Neural cell (in vitro differentiated cells): ENCODE measurements around the gene CCDC9B. TPM values are rescaled to one million over a fixed set of nuclear protein-coding genes. Genes with fewer than 3 reads are reported as not detected.
A peak's percentile ranks its signal among the peaks of the same experiment; 100 is the strongest.

Experiments
- H2AFZ ChIP-seq: fragments of 200-600, 300-800 bp; sonication (generic), shearing (Covaris generic); 2 replicates; pipeline ENCODE4 v1.6.0; 2014; ENCODE audit warnings: low read depth, mild to moderate bottlenecking, antibody characterized with exemption, low read length, moderate library complexity
- H3F3A ChIP-seq: fragments of 200-600 bp; shearing (Covaris generic); 2 replicates; pipeline ENCODE4 v1.6.1; 2016; ENCODE audit warnings: mild to moderate bottlenecking, moderate library complexity, mixed read lengths, antibody characterized with exemption, low read length; ENCODE audit not compliant: insufficient read depth, poor library complexity, severe bottlenecking
- H3K27ac ChIP-seq: fragments of 200-600, 300-800 bp; sonication (generic), shearing (Covaris generic); 2 replicates; pipeline ENCODE4 v1.5.1; 2014; ENCODE audit warnings: mild to moderate bottlenecking, low read length, moderate library complexity
- H3K27me3 ChIP-seq: fragments of 300-800, 200-600 bp; sonication (generic), shearing (Covaris generic); 2 replicates; pipeline ENCODE4 v1.6.0; 2014; ENCODE audit warnings: mild to moderate bottlenecking, low read depth, low read length, moderate library complexity; ENCODE audit not compliant: insufficient read depth
- H3K36me3 ChIP-seq: fragments of 300-800, 200-600 bp; sonication (generic), shearing (Covaris generic); 2 replicates; pipeline ENCODE4 v1.5.1; 2014; ENCODE audit warnings: mild to moderate bottlenecking, antibody characterized with exemption, low read length, moderate library complexity; ENCODE audit not compliant: insufficient read depth
- H3K4me2 ChIP-seq: fragments of 300-800, 200-600 bp; sonication (generic), shearing (Covaris generic); 2 replicates; pipeline ENCODE4 v1.6.0; 2014; ENCODE audit warnings: mild to moderate bottlenecking, low read length
- H3K4me3 ChIP-seq: fragments of 300-800, 200-600 bp; sonication (generic), shearing (Covaris generic); 2 replicates; pipeline ENCODE4 v1.5.1; 2014; ENCODE audit warnings: mild to moderate bottlenecking, low read length, moderate library complexity
- H3K79me2 ChIP-seq: fragments of 200-600 bp; shearing (Covaris generic); replicated peaks from 2 replicates; pipeline ENCODE4 v1.6.0; 2014; ENCODE audit warnings: mild to moderate bottlenecking, low read length, moderate library complexity; ENCODE audit not compliant: insufficient read depth
- H3K9ac ChIP-seq: fragments of 300-800, 200-600 bp; sonication (generic), shearing (Covaris generic); 2 replicates; pipeline ENCODE4 v1.6.1; 2016; ENCODE audit warnings: mild to moderate bottlenecking, low read length, mixed read lengths
- H3K9me2 ChIP-seq: fragments of 200-600 bp; shearing (Covaris generic); 2 replicates; pipeline ENCODE4 v1.6.1; 2016; ENCODE audit warnings: mild to moderate bottlenecking, low read length, mixed read lengths; ENCODE audit not compliant: insufficient read depth
- H3K9me3 ChIP-seq: fragments of 200-600, 300-800 bp; sonication (generic), shearing (Covaris generic); 2 replicates; pipeline ENCODE4 v1.6.1; 2016; ENCODE audit warnings: mild to moderate bottlenecking, mixed run types, low read length, moderate library complexity, mixed read lengths
- H4K20me1 ChIP-seq: fragments of 200-600 bp; shearing (Covaris generic); 2 replicates; pipeline ENCODE4 v1.6.1; 2016; ENCODE audit warnings: mild to moderate bottlenecking, mixed run types; ENCODE audit not compliant: insufficient read depth
- CTCF ChIP-seq: fragments of 450-650 bp; IDR thresholded peaks from 2 replicates; pipeline ENCODE4 v1.5.1; 2014; ENCODE audit warnings: antibody characterized with exemption, mild to moderate bottlenecking, moderate library complexity; ENCODE audit not compliant: poor library complexity, severe bottlenecking
- EP300 ChIP-seq: fragments of 450-650 bp; conservative IDR thresholded peaks from 2 replicates; pipeline ENCODE4 v1.6.1; 2014; ENCODE audit warnings: antibody characterized with exemption, mild to moderate bottlenecking, moderate library complexity; ENCODE audit not compliant: poor library complexity, severe bottlenecking
- EZH2 ChIP-seq: fragments of 200-600, 300-800 bp; shearing (Covaris generic), sonication (generic); IDR thresholded peaks from 2 replicates; pipeline ENCODE4 v1.6.1; 2014; ENCODE audit warnings: antibody characterized with exemption, low read length, borderline replicate concordance, mild to moderate bottlenecking; ENCODE audit not compliant: insufficient read depth, poor library complexity, severe bottlenecking
- MXI1 ChIP-seq: fragments of 450-650 bp; conservative IDR thresholded peaks from 2 replicates; pipeline ENCODE4 v1.6.1; 2014; ENCODE audit warnings: antibody characterized with exemption, mild to moderate bottlenecking; ENCODE audit not compliant: poor library complexity, severe bottlenecking
- POLR2AphosphoS5 ChIP-seq: IDR thresholded peaks from 2 replicates; pipeline ENCODE4 v1.6.1; 2012
- RAD21 ChIP-seq: fragments of 450-650 bp; conservative IDR thresholded peaks from 2 replicates; pipeline ENCODE4 v1.6.1; 2014; ENCODE audit warnings: antibody characterized with exemption, mild to moderate bottlenecking, moderate library complexity
- REST ChIP-seq: IDR thresholded peaks from 2 replicates; pipeline ENCODE4 v1.6.1; 2012; ENCODE audit warnings: borderline replicate concordance
- SMC3 ChIP-seq: fragments of 450-650 bp; conservative IDR thresholded peaks from 2 replicates; pipeline ENCODE4 v1.6.1; 2014; ENCODE audit warnings: antibody characterized with exemption, mild to moderate bottlenecking, moderate library complexity; ENCODE audit not compliant: poor library complexity
- TAF1 ChIP-seq: IDR thresholded peaks from 2 replicates; pipeline ENCODE4 v1.6.1; 2012; ENCODE audit warnings: low read depth
- polyA plus RNA-seq: library from polyadenylated mRNA; depleted of rRNA; stranded (reverse); fragments of >200 nt; gene quantifications from 2 replicates; pipeline ENCODE4 v1.2.3, GENCODE V29; 2014

Gene CCDC9B
- polyA plus RNA-seq, 1 donor from 2014 or later: not detected

GRCh38 chr15:40358471-40359353 lies 18.0 kb upstream of the CCDC9B start:
- Histone ChIP-seq H3F3A (no peaks in the 10 kb centered on the region), H3K27ac (peak overlapping the region; percentile 59), H3K36me3 (no peaks in the 10 kb centered on the region), H3K4me3 (peak overlapping the region; percentile 95), H4K20me1 (no peaks in the 10 kb centered on the region), H3K27me3 (peaks cover 5% of the 10 kb centered on the region), H3K9me2 (no peaks in the 10 kb centered on the region), H3K9ac (peak overlapping the region; percentile 86), H3K9me3 (no peaks in the 10 kb centered on the region), H2AFZ (peak overlapping the region; percentile 91), H3K79me2 (peaks cover 3% of the 10 kb centered on the region), H3K4me2 (peak overlapping the region; percentile 86)
- TF ChIP-seq CTCF (peak; percentile 37), POLR2AphosphoS5 (no peak), SMC3 (no peak), MXI1 (peak; percentile 73), TAF1 (no peak), EP300 (no peak), EZH2 (no peak), REST (peak; percentile 21), RAD21 (no peak)

DNA sequence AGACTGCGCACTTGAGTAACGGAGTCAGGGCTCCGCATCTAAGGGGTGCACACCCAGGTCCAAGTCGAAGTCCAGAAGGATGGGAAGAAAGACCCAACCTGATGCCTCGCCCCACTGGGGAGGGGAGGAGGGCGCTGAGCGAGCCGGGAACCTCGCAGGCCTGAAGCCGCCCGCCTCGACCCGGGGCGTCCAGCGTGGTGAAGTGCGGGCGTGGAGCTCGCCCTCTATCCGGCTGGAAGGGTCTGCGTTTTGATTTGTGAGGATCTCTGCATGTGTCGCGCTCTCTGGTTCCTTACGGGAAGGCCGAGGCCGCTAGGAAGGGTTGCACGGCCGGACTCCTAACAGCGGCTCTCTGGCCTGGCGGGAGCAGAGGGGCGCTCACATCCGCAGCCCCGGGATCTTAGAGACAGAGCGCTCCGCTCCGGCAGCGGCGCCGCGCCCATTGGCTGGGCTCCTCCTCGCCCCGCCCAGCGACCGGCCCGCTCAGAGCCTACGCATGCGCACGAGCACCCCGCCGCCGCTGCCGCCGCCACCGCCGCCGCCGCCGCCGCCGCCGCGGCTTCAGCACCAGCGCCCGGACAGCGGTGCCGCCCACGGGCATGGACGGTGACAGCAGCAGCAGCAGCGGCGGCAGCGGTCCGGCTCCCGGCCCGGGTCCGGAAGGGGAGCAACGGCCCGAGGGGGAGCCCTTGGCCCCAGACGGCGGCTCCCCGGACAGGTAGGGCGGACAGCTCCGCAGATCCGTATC lies 17.2 kb upstream of the CCDC9B start, which contains the start of gene DISP2:
TSS of gene DISP2 (plus strand) at position 497 of the 748 bp plus-strand sequence. CDS start at position 600, 103 bp downstream.
- TF ChIP-seq POLR2AphosphoS5 (peak; percentile 63), TAF1 (no peak), CTCF (no peak), REST (peak; percentile 47), MXI1 (peak; percentile 47)
- Histone ChIP-seq H3K4me3 (peak within 1 kb of the TSS; percentile 95), H3K9me2 (no peaks in the 10 kb centered on the region), H4K20me1 (no peaks in the 10 kb centered on the region), H3K79me2 (peaks cover 3% of the 10 kb centered on the region), H3K9ac (peak within 1 kb of the TSS; percentile 86), H3K27me3 (peaks cover 5% of the 10 kb centered on the region), H3K36me3 (no peaks in the 10 kb centered on the region), H3K4me2 (peak within 1 kb of the TSS; percentile 94), H3F3A (no peaks in the 10 kb centered on the region), H3K9me3 (no peaks in the 10 kb centered on the region), H3K27ac (peak within 1 kb of the TSS; percentile 67), H2AFZ (peak within 1 kb of the TSS; percentile 91)
